ENCODE data around the gene GRM8. TPM values are rescaled to one million over a fixed set of nuclear protein-coding genes. Genes with fewer than 3 reads are reported as not detected.

The GRM8 gene
- total RNA-seq, 1 donor from 2014 or later, result 8.1 TPM

DNA sequence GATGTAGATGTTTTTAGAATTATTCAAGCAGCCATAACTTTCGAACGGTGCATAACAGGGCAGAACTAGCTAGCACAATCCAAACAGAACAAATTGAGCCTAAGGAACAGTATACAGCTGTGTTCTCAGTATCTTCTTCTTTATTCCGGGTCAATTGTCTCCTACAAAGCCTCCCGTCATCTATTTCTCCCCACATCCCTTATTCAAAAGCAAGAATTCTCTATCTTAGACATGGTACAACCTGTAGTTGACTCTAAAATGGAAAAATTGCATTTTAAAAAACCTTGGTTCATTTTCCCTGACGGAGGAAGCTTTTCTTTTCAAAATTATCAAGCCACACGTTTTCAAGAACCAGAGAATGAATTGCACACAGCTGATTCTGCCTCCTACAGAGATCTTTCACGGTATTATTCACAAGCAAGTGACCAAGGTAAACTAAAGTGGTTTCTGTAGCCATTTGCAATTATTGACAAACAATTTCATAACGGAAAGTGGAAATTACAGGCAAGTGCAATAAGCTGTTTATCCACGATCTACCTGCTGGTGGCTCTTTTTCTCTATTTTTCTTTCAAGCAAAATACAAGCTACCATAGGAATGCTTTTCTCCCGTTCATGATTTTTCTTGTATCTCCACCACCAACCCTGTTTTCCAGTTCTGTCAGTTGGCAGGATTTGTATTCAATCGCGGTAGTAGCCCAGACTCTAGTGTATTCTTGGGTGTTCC lies 2.3 kb downstream of the GRM8 start:
- peaks cover 9% of the 10 kb centered on the region for H3K4me1 Mint-ChIP-seq (ENCODE audit: unreplicated experiment)
- H3K9me3 Mint-ChIP-seq, result no peaks in the 10 kb centered on the region
- H3K27me3 Mint-ChIP-seq, result peaks cover 81% of the 10 kb centered on the region
- TF ChIP-seq, protein P1, sequence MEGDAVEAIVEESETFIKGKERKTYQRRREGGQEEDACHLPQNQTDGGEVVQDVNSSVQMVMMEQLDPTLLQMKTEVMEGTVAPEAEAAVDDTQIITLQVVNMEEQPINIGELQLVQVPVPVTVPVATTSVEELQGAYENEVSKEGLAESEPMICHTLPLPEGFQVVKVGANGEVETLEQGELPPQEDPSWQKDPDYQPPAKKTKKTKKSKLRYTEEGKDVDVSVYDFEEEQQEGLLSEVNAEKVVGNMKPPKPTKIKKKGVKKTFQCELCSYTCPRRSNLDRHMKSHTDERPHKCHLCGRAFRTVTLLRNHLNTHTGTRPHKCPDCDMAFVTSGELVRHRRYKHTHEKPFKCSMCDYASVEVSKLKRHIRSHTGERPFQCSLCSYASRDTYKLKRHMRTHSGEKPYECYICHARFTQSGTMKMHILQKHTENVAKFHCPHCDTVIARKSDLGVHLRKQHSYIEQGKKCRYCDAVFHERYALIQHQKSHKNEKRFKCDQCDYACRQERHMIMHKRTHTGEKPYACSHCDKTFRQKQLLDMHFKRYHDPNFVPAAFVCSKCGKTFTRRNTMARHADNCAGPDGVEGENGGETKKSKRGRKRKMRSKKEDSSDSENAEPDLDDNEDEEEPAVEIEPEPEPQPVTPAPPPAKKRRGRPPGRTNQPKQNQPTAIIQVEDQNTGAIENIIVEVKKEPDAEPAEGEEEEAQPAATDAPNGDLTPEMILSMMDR (conservative IDR thresholded peaks at IDR 0.05), result no peak
- DNase-seq (ENCODE audit: extremely low spot score, unreplicated experiment), result no peak
- no peaks in the 10 kb centered on the region for H3K36me3 Mint-ChIP-seq
- no peak overlapping the region for H3K27ac Mint-ChIP-seq
- H3K4me3 Mint-ChIP-seq, result peak overlapping the region; percentile 77

DNA sequence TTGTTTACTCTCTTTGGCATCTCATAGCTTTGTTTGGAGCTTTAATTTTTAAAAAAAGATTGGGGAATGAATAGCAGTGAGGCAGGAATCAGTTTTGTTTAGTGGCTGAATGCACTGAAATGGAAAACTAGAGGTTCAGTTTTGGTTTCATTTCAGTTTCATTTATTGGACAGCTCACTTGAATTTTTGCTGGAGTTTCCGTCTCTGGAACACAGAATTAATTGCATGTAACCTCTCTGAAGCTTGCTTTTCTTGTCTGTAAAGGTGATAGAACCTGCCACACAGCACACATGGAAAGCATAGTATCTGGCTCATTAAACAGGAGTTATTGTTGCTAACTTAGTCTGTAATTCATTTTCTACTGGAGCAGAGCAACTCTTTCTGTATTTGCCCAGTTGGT lies 7.1 kb downstream of the GRM8 start:
- Mint-ChIP-seq H3K27me3 (peaks cover 59% of the 10 kb centered on the region), H3K4me3 (peak overlapping the region; percentile 39), H3K9me3 (no peaks in the 10 kb centered on the region), H3K4me1 (ENCODE audit: unreplicated experiment) (peaks cover 12% of the 10 kb centered on the region), H3K36me3 (no peaks in the 10 kb centered on the region), H3K27ac (peak overlapping the region; percentile 52)
- TF ChIP-seq, protein P1 (conservative IDR thresholded peaks at IDR 0.05), result no peak
- DNase-seq (ENCODE audit: extremely low spot score, unreplicated experiment), result no peak

DNA sequence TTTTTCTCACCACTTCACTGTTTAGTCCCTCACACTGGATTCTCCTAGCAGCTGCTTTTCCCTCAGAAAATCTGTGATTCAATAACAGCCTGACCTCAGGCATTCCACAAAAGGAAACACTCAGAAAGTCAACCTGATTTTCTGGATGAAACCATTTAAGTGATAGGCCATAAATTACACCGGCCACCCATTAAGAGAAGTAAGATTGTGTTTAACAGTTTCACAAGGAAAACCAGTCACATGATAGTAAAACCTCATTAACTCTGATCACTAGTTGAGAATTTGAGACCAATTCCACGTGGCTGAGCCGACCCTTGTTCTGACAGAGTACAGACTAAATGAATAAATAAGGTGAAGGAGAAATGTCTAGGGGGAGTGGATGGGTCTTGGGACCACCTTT lies 7.7 kb downstream of the GRM8 start:
- Mint-ChIP-seq H3K4me1 (ENCODE audit: unreplicated experiment) (peaks cover 12% of the 10 kb centered on the region), H3K27me3 (peaks cover 55% of the 10 kb centered on the region), H3K27ac (no peak overlapping the region), H3K4me3 (no peak overlapping the region), H3K9me3 (no peaks in the 10 kb centered on the region), H3K36me3 (no peaks in the 10 kb centered on the region)
- no peak for DNase-seq (ENCODE audit: extremely low spot score, unreplicated experiment)
- TF ChIP-seq, protein P1 (conservative IDR thresholded peaks at IDR 0.05), result no peak

DNA sequence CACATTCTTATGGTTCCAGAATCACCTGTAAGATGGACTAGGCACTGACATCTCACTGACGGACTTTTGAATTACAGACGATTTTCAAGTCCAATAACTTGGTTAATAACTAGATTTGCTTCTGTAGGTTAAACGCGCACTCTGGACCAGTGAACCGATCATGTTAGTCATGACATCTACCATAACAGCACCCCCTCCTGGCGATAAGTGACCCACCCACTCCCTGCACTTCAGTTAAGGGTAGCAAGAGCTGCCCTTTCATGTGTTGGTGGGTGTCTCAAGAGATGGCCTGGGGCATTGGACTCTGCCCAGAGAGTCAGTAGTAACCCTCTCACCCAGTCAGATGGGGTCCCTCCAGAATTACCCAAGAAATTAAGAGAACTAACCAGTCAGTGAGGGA lies 12.9 kb downstream of the GRM8 start:
- no peaks in the 10 kb centered on the region for H3K36me3 Mint-ChIP-seq
- DNase-seq (ENCODE audit: extremely low spot score, unreplicated experiment), result no peak
- H3K27ac Mint-ChIP-seq, result no peak overlapping the region
- TF ChIP-seq, protein P1 (conservative IDR thresholded peaks at IDR 0.05), result peak; percentile 19
- H3K4me3 Mint-ChIP-seq, result no peak overlapping the region
- H3K27me3 Mint-ChIP-seq, result peaks cover 13% of the 10 kb centered on the region
- H3K4me1 Mint-ChIP-seq (ENCODE audit: unreplicated experiment), result peaks cover 4% of the 10 kb centered on the region
- H3K9me3 Mint-ChIP-seq, result no peaks in the 10 kb centered on the region

DNA sequence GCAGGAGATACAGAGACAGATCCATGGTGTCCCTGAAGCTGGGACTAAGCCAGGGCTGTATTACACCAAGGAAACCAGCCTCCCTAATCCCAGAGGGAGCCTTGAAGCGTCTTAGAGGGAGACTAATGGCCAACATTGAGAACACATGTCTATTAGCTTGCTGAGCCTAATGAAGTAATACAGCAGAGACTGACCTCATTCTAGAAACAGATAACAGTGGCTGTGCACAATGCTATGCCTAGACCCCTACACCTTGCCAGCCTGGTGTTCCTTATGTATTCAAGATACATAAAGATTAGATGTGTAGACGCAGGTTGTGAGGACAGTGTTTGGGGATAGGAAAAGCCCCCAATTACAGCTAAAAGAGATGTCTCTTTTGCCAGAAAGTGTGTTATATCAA lies 19.1 kb downstream of the GRM8 start:
- Mint-ChIP-seq H3K4me3 (no peak overlapping the region), H3K9me3 (no peaks in the 10 kb centered on the region), H3K27me3 (peaks cover 10% of the 10 kb centered on the region), H3K4me1 (ENCODE audit: unreplicated experiment) (no peaks in the 10 kb centered on the region), H3K36me3 (no peaks in the 10 kb centered on the region), H3K27ac (no peak overlapping the region)
- no peak for DNase-seq (ENCODE audit: extremely low spot score, unreplicated experiment)
- TF ChIP-seq, protein P1 (conservative IDR thresholded peaks at IDR 0.05), result no peak
